ENCODE measurements around the gene TMC2. TPM values are rescaled to one million over a fixed set of nuclear protein-coding genes. Genes with fewer than 3 reads are reported as not detected.

The TMC2 gene
- polyA plus RNA-seq, 1 of the 3 experiments (the other 2 are of a cell fraction): not detected

DNA sequence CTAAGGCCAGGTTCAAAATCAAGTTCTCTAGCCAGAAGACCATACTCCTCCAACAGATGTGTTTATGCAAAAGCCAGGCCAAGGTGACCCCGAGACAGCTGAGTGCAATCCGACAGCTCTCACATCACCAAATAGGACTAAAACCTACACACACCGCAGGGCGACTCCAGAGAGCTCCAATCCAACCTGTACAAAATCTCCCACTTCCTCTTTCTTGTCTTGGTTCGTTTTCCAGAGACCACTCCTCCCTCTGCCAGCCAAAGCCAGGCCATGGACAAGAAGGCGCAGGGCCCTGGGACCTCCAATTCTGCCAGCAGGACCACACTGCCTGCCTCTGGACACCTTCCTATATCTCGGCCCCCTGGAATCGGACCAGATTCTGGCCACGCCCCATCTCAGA lies 104.5 kb downstream of the TMC2 start:
- no peaks in the 10 kb centered on the region for H3K79me2 ChIP-seq (ENCODE audit: insufficient read depth)
- ChIA-PET POLR2A (no interaction called here), CTCF (interaction anchor here (1.1 to 2.0 kb wide), 3 partner anchors 11 to 119 kb away, joined by 5 to 6 read pairs (median 5); no protein-coding TSS in a partner anchor)
- H2AFZ ChIP-seq (ENCODE audit: low read depth): no peak overlapping the region
- TF ChIP-seq EZH2phosphoT487 (IDR thresholded peaks at IDR 0.05; ENCODE audit: borderline replicate concordance, low read depth) (no peak), RXRA (IDR thresholded peaks at IDR 0.05; ENCODE audit: borderline replicate concordance, low read depth) (no peak), FOXM1 (IDR thresholded peaks at IDR 0.05; ENCODE audit: low read depth) (no peak), YY1 (IDR thresholded peaks at IDR 0.05; ENCODE audit: low read depth) (no peak), RAD21 (IDR thresholded peaks at IDR 0.05; ENCODE audit: low read length) (no peak), JUND (IDR thresholded peaks at IDR 0.05) (no peak), SMC3 (IDR thresholded peaks at IDR 0.05; ENCODE audit: low read depth, low read length) (no peak), SIN3A (IDR thresholded peaks at IDR 0.05; ENCODE audit: borderline replicate concordance, low read depth, low read length) (no peak)
- TF ChIP-seq, protein P1, sequence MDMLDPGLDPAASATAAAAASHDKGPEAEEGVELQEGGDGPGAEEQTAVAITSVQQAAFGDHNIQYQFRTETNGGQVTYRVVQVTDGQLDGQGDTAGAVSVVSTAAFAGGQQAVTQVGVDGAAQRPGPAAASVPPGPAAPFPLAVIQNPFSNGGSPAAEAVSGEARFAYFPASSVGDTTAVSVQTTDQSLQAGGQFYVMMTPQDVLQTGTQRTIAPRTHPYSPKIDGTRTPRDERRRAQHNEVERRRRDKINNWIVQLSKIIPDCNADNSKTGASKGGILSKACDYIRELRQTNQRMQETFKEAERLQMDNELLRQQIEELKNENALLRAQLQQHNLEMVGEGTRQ (IDR thresholded peaks at IDR 0.05; ENCODE audit: borderline replicate concordance, low read depth, low read length): no peak
- TF ChIP-seq, protein P2, sequence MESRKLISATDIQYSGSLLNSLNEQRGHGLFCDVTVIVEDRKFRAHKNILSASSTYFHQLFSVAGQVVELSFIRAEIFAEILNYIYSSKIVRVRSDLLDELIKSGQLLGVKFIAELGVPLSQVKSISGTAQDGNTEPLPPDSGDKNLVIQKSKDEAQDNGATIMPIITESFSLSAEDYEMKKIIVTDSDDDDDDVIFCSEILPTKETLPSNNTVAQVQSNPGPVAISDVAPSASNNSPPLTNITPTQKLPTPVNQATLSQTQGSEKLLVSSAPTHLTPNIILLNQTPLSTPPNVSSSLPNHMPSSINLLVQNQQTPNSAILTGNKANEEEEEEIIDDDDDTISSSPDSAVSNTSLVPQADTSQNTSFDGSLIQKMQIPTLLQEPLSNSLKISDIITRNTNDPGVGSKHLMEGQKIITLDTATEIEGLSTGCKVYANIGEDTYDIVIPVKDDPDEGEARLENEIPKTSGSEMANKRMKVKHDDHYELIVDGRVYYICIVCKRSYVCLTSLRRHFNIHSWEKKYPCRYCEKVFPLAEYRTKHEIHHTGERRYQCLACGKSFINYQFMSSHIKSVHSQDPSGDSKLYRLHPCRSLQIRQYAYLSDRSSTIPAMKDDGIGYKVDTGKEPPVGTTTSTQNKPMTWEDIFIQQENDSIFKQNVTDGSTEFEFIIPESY (IDR thresholded peaks at IDR 0.05; ENCODE audit: borderline replicate concordance, low read depth): no peak
- TF ChIP-seq, protein P3, sequence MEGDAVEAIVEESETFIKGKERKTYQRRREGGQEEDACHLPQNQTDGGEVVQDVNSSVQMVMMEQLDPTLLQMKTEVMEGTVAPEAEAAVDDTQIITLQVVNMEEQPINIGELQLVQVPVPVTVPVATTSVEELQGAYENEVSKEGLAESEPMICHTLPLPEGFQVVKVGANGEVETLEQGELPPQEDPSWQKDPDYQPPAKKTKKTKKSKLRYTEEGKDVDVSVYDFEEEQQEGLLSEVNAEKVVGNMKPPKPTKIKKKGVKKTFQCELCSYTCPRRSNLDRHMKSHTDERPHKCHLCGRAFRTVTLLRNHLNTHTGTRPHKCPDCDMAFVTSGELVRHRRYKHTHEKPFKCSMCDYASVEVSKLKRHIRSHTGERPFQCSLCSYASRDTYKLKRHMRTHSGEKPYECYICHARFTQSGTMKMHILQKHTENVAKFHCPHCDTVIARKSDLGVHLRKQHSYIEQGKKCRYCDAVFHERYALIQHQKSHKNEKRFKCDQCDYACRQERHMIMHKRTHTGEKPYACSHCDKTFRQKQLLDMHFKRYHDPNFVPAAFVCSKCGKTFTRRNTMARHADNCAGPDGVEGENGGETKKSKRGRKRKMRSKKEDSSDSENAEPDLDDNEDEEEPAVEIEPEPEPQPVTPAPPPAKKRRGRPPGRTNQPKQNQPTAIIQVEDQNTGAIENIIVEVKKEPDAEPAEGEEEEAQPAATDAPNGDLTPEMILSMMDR (IDR thresholded peaks at IDR 0.05): no peak
- TF ChIP-seq, protein P4, sequence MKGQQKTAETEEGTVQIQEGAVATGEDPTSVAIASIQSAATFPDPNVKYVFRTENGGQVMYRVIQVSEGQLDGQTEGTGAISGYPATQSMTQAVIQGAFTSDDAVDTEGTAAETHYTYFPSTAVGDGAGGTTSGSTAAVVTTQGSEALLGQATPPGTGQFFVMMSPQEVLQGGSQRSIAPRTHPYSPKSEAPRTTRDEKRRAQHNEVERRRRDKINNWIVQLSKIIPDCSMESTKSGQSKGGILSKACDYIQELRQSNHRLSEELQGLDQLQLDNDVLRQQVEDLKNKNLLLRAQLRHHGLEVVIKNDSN (IDR thresholded peaks at IDR 0.05; ENCODE audit: borderline replicate concordance, low read depth): no peak
- no peak overlapping the region for H3K4me2 ChIP-seq
- 86% methylated on average over 8 of the region's 9 CpGs for WGBS (ENCODE audit: low lambda C conversion rate)
- no peaks in the 10 kb centered on the region for H3K4me1 ChIP-seq (ENCODE audit: control insufficient read depth in 1 of 2, insufficient read depth in 2 of 2, low read depth in 1 of 2, low read length in 1 of 2)
- no peak overlapping the region for H3K4me3 ChIP-seq (ENCODE audit: low read depth in 2 of 2, low read length in 1 of 2)
- H3F3A ChIP-seq (replicated peaks; ENCODE audit: insufficient read depth): no peaks in the 10 kb centered on the region
- no peaks in the 10 kb centered on the region for H3K9me2 ChIP-seq
- H3K27ac ChIP-seq (ENCODE audit: low read depth in 2 of 2, low read length in 1 of 2): no peak overlapping the region
- H3K36me3 ChIP-seq (replicated peaks in 1 of 2; ENCODE audit: control insufficient read depth in 1 of 2, insufficient read depth in 2 of 2, low read length in 1 of 2): no peaks in the 10 kb centered on the region
- DNase-seq: no peak
- H3K27me3 ChIP-seq (ENCODE audit: insufficient read depth): no peaks in the 10 kb centered on the region
- H4K20me1 ChIP-seq (ENCODE audit: insufficient read depth): no peaks in the 10 kb centered on the region
- no peak overlapping the region for H3K9ac ChIP-seq
- no peaks in the 10 kb centered on the region for H3K9me3 ChIP-seq
